ENCODE data around the gene HIBCH.
"Not testable (repeated sequence)": the region's sequence is repeated elsewhere in the genome, so short reads cannot be mapped to it uniquely, and the experiment has no call there.

HIBCH gene

GRCh38 chr2:190313880-190314279 is 5.7 kb downstream of the HIBCH start:
- H3K27ac ChIP-seq: no peak overlapping the region
- DNase-seq (ENCODE audit: low read depth, low spot score): no peak

- H3K27ac ChIP-seq; DNase-seq (ENCODE audit: low read depth, low spot score): not testable (repeated sequence)
Measured at GRCh38 chr2:190312635-190313025, 7.0 kb downstream of the HIBCH start.

- no peak overlapping the region for H3K27ac ChIP-seq
- DNase-seq (ENCODE audit: low read depth, low spot score): no peak
Measured at GRCh38 chr2:190311893-190312634, 7.6 kb downstream of the HIBCH start.

- no peak overlapping the region for H3K27ac ChIP-seq
- DNase-seq (ENCODE audit: low read depth, low spot score): no peak
Measured at GRCh38 chr2:190308031-190308430, 11.6 kb downstream of the HIBCH start.

- DNase-seq (ENCODE audit: low read depth, low spot score): no peak
Measured at GRCh38 chr2:190304404-190304803, 15.2 kb downstream of the HIBCH start.

GRCh38 chr2:190303647-190304046 is 16.0 kb downstream of the HIBCH start:
- DNase-seq (ENCODE audit: low read depth, low spot score): no peak

More at GRCh38 chr2:190304404-190304803, 15.2 kb downstream of the HIBCH start:
- H3K27ac ChIP-seq: no peak overlapping the region

GRCh38 chr2:190302052-190302451 is 17.6 kb downstream of the HIBCH start:
- DNase-seq (ENCODE audit: low read depth, low spot score): no peak
- no peak overlapping the region for H3K27ac ChIP-seq

More at GRCh38 chr2:190303647-190304046, 16.0 kb downstream of the HIBCH start:
- no peak overlapping the region for H3K27ac ChIP-seq

- DNase-seq (ENCODE audit: low read depth, low spot score): no peak
- no peak overlapping the region for H3K27ac ChIP-seq
Measured at GRCh38 chr2:190301032-190301431, 18.6 kb downstream of the HIBCH start.

- not testable (repeated sequence) for H3K27ac ChIP-seq; DNase-seq (ENCODE audit: low read depth, low spot score)
Measured at GRCh38 chr2:190297880-190298279, 21.7 kb downstream of the HIBCH start.

- DNase-seq (ENCODE audit: low read depth, low spot score): no peak
- peak overlapping the region; percentile 32 for H3K27ac ChIP-seq
Measured at GRCh38 chr2:190283783-190284182, 35.8 kb downstream of the HIBCH start.

GRCh38 chr2:190280565-190281350 is 38.9 kb downstream of the HIBCH start:
- peak overlapping the region; percentile 75 for H3K27ac ChIP-seq
- DNase-seq (ENCODE audit: low read depth, low spot score): no peak

- not testable (repeated sequence) for DNase-seq (ENCODE audit: low read depth, low spot score)
- H3K27ac ChIP-seq: peak overlapping the region; percentile 75
Measured at GRCh38 chr2:190279256-190280134, 40.1 kb downstream of the HIBCH start.

- no peak overlapping the region for H3K27ac ChIP-seq
- DNase-seq (ENCODE audit: low read depth, low spot score): no peak
Measured at GRCh38 chr2:190277234-190278112, 42.2 kb downstream of the HIBCH start.

GRCh38 chr2:190272457-190272842 is 47.2 kb downstream of the HIBCH start:
- H3K27ac ChIP-seq: no peak overlapping the region
- no peak for DNase-seq (ENCODE audit: low read depth, low spot score)

GRCh38 chr2:190271783-190272456 is 47.7 kb downstream of the HIBCH start:
- no peak overlapping the region for H3K27ac ChIP-seq
- DNase-seq (ENCODE audit: low read depth, low spot score): no peak

GRCh38 chr2:190270298-190270697 is 49.3 kb downstream of the HIBCH start:
- H3K27ac ChIP-seq: no peak overlapping the region
- DNase-seq (ENCODE audit: low read depth, low spot score): peak; percentile 10

- H3K27ac ChIP-seq; DNase-seq (ENCODE audit: low read depth, low spot score): not testable (repeated sequence)
Measured at GRCh38 chr2:190269699-190270098, 49.9 kb downstream of the HIBCH start.

GRCh38 chr2:190267302-190267701 is 52.3 kb downstream of the HIBCH start:
- H3K27ac ChIP-seq: peak overlapping the region; percentile 14
- DNase-seq (ENCODE audit: low read depth, low spot score): no peak

- no peak overlapping the region for H3K27ac ChIP-seq
- DNase-seq (ENCODE audit: low read depth, low spot score): no peak
Measured at GRCh38 chr2:190266314-190266713, 53.3 kb downstream of the HIBCH start.
